H1 (cell line): Measurements from ENCODE around the gene CDK5R1. TPM values are rescaled to one million over a fixed set of nuclear protein-coding genes. Genes with fewer than 3 reads are reported as not detected.

Experiments used
- ASH2L ChIP-seq: fragments of 200-600, 300-600 bp; sonication (generic); IDR thresholded peaks from one replicate; pipeline ENCODE4 v1.7.1; 2017; ENCODE audit warnings: low read length
- BCL11A ChIP-seq, 2 experiments: IDR thresholded peaks; one replicate each; pipeline ENCODE4 v1.6.1; 2011; ENCODE audit warnings: low read depth in 2 of 2, low read length in 2 of 2, mild to moderate bottlenecking in 2 of 2
- CHD2 ChIP-seq: IDR thresholded peaks from 2 replicates; pipeline ENCODE4 v1.6.1; 2012; ENCODE audit warnings: low read length, improper control_type of control experiment
- CHD7 ChIP-seq: fragments of 300-600 bp; sonication (generic); IDR thresholded peaks from 2 replicates; pipeline ENCODE4 v1.7.1; 2012; ENCODE audit warnings: low read length, moderate library complexity, mild to moderate bottlenecking, inconsistent platforms; ENCODE audit not compliant: insufficient replicate concordance
- MAX ChIP-seq: IDR thresholded peaks from 2 replicates; pipeline ENCODE4 v1.6.1; 2012; ENCODE audit warnings: inconsistent platforms
- NANOG ChIP-seq: IDR thresholded peaks from 2 replicates; pipeline ENCODE4 v1.6.1; 2011; ENCODE audit warnings: low read length, low read depth, mild to moderate bottlenecking, inconsistent platforms; ENCODE audit not compliant: insufficient read depth, poor library complexity, severe bottlenecking
- SIN3A ChIP-seq, 2 experiments: IDR thresholded peaks in 1 of 2; conservative IDR thresholded peaks in 1 of 2; 2 replicates each; pipeline ENCODE4 v1.6.1; 2011 to 2012; ENCODE audit warnings: low read length in 2 of 2, improper control_type of control experiment in 1 of 2, low read depth in 1 of 2, mild to moderate bottlenecking in 1 of 2
- SIX5 ChIP-seq: IDR thresholded peaks from 2 replicates; pipeline ENCODE4 v1.6.1; 2011; ENCODE audit warnings: mild to moderate bottlenecking, low read depth, low read length
- SP1 ChIP-seq: IDR thresholded peaks from 2 replicates; pipeline ENCODE4 v1.6.1; 2011; ENCODE audit warnings: low read depth, low read length
- TAF1 ChIP-seq: IDR thresholded peaks from 2 replicates; pipeline ENCODE4 v1.6.1; 2011; ENCODE audit warnings: mild to moderate bottlenecking, low read depth, low read length
- TEAD4 ChIP-seq: IDR thresholded peaks from 2 replicates; pipeline ENCODE4 v1.6.1; 2012; ENCODE audit warnings: low read depth, low read length, inconsistent platforms, mixed read lengths
- polyA plus RNA-seq, 7 experiments: library from polyadenylated mRNA; depleted of rRNA in 3 of 7; stranded (reverse) in 5 of 7; unstranded in 2 of 7; fragments of >200 nt in 5 of 7; fragments of 200-250 nt in 2 of 7; gene quantifications; 1 replicate in 5 of 7; 2 replicates in 1 of 7; 4 replicates in 1 of 7; pipeline versions ENCODE4 v1.2.1 to v1.2.3, GENCODE V29; 2011 to 2013; ENCODE audit warnings: missing spikeins in 2 of 7, mixed read lengths in 2 of 7
- total RNA-seq: library from RNA; stranded (reverse); fragmentation: NEBNext Ultra II Directional; extraction: Animal tissue kit (Norgen Biotek cat#: 25700); gene quantifications from 2 replicates; pipeline ENCODE4 v1.2.1, GENCODE V29; 2021

Gene CDK5R1
- total and polyA plus RNA-seq, 2 of the 8 experiments (the other 6 are each of a cell fraction or from before 2014, with no cell fraction given), result 2.7 to 9.9 TPM

DNA sequence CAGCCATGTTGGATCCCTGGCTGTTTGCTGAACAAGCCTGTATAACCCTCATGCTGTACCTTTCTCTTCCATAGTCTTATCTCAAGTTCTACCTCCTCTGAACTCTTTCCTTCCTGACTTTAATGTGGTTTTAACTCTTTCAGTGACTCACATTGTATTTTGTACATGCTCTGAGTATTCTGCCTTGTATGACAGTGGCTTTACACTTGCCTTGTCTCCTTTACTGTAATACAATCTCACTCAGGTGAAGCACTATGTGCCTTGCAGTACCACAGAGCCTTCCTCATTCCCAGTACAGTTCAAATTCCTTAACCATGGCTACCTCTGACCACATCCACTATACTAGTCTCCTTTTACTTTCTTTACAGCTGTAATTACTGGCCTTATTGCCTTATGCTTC lies 28.4 kb upstream of the CDK5R1 start (continued):
- TF ChIP-seq CHD7 (no peak), MAX (no peak), ASH2L (no peak), TEAD4 (no peak), SIX5 (no peak), NANOG (no peak), SIN3A (conservative IDR thresholded peaks at IDR 0.05 in 1 of 2, IDR thresholded peaks at IDR 0.05 in 1 of 2; ENCODE audit: low read depth in 1 of 2, low read length in 2 of 2) (no peak), SP1 (no peak), TAF1 (no peak), BCL11A (IDR thresholded peaks at IDR 0.05; ENCODE audit: low read depth in 2 of 2, low read length in 2 of 2) (no peak), CHD2 (no peak)
